Mucosa of rectum (tissue), 2 donors: ENCODE measurements around the gene PRKAG2.
"Not testable (repeated sequence)": the region's sequence is repeated elsewhere in the genome, so short reads cannot be mapped to it uniquely, and the experiment has no call there.

Source experiments
- H3K27ac ChIP-seq, 2 donors: one replicate each; pipeline ENCODE4 v1.7.0; 2013; ENCODE audit warnings: inconsistent platforms in 2 of 2, low read depth in 2 of 2, low read length in 2 of 2
- H3K27me3 ChIP-seq, 2 donors: one replicate each; pipeline ENCODE4 v1.7.0; 2013; ENCODE audit warnings: low read length in 2 of 2; ENCODE audit not compliant: control insufficient read depth in 2 of 2, insufficient read depth in 2 of 2
- H3K36me3 ChIP-seq, 2 donors: one replicate each; pipeline ENCODE4 v1.7.0; 2013; ENCODE audit warnings: low read length in 2 of 2; ENCODE audit not compliant: control insufficient read depth in 2 of 2, insufficient read depth in 2 of 2
- H3K4me1 ChIP-seq, 2 donors: one replicate each; pipeline ENCODE4 v1.7.0; 2013; ENCODE audit warnings: low read length in 2 of 2, mild to moderate bottlenecking in 1 of 2; ENCODE audit not compliant: control insufficient read depth in 2 of 2, insufficient read depth in 2 of 2
- H3K4me3 ChIP-seq, 2 donors: one replicate each; pipeline ENCODE4 v1.7.0; 2013; ENCODE audit warnings: low read length in 2 of 2
- H3K9ac ChIP-seq, 2 donors: one replicate each; pipeline ENCODE4 v1.7.0; 2013; ENCODE audit warnings: low read length in 2 of 2, low read depth in 1 of 2, mild to moderate bottlenecking in 1 of 2
- H3K9me3 ChIP-seq, 2 donors: one replicate each; pipeline ENCODE4 v1.7.0; 2013; ENCODE audit warnings: low read length in 2 of 2; ENCODE audit not compliant: control insufficient read depth in 2 of 2
- donor health status: healthy.
- donor health status: Normal muscosa, but diverticular disease.

Gene PRKAG2

GRCh38 chr7:151829707-151830106, 47.2 kb downstream of the PRKAG2 start:
- Histone ChIP-seq H3K27me3 (no peaks in the 10 kb centered on the region), H3K27ac (no peak overlapping the region), H3K36me3 (no peaks in the 10 kb centered on the region), H3K4me3 (no peak overlapping the region), H3K9ac (no peak overlapping the region), H3K4me1 (no peaks in the 10 kb centered on the region), H3K9me3 (no peaks in the 10 kb centered on the region)

- H3K27ac ChIP-seq = no peak overlapping the region
- H3K27me3 ChIP-seq = no peaks in the 10 kb centered on the region
- H3K9me3 ChIP-seq = no peaks in the 10 kb centered on the region
- no peak overlapping the region for H3K9ac ChIP-seq
- no peak overlapping the region for H3K4me3 ChIP-seq
- peaks cover 0 to 5% of the 10 kb centered on the region in 2 donors for H3K4me1 ChIP-seq
- H3K36me3 ChIP-seq = no peaks in the 10 kb centered on the region
Measured at GRCh38 chr7:151827620-151828019, 49.3 kb downstream of the PRKAG2 start.

GRCh38 chr7:151826316-151826715, 50.6 kb downstream of the PRKAG2 start:
- not testable (repeated sequence) for H3K27me3 ChIP-seq, H3K36me3 ChIP-seq, H3K9me3 ChIP-seq, H3K4me3 ChIP-seq, H3K27ac ChIP-seq, H3K9ac ChIP-seq
- peaks cover 0 to 10% of the 10 kb centered on the region in 2 donors for H3K4me1 ChIP-seq

- Histone ChIP-seq H3K4me3 (no peak overlapping the region), H3K36me3 (no peaks in the 10 kb centered on the region), H3K27ac (no peak overlapping the region), H3K9me3 (no peaks in the 10 kb centered on the region), H3K4me1 (peaks cover 2 to 16% of the 10 kb centered on the region in 2 donors), H3K9ac (no peak overlapping the region), H3K27me3 (no peaks in the 10 kb centered on the region)
Measured at GRCh38 chr7:151825721-151826120, 51.2 kb downstream of the PRKAG2 start.

- Histone ChIP-seq H3K9me3 (no peaks in the 10 kb centered on the region), H3K36me3 (no peaks in the 10 kb centered on the region), H3K4me1 (peaks cover 7 to 27% of the 10 kb centered on the region in 2 donors), H3K27ac (no peak overlapping the region), H3K4me3 (peak overlapping the region in 1 of 2 donors; percentile 1), H3K9ac (no peak overlapping the region), H3K27me3 (no peaks in the 10 kb centered on the region)
Measured at GRCh38 chr7:151824373-151824933, 52.5 kb downstream of the PRKAG2 start.

GRCh38 chr7:151823566-151824372, 53.1 kb downstream of the PRKAG2 start:
- H3K27me3 ChIP-seq = no peaks in the 10 kb centered on the region
- no peaks in the 10 kb centered on the region for H3K9me3 ChIP-seq
- H3K4me3 ChIP-seq = peak overlapping the region in 1 of 2 donors; percentile 1
- H3K9ac ChIP-seq = no peak overlapping the region
- no peak overlapping the region for H3K27ac ChIP-seq
- no peaks in the 10 kb centered on the region for H3K36me3 ChIP-seq
- peaks cover 13 to 32% of the 10 kb centered on the region in 2 donors for H3K4me1 ChIP-seq

- H3K9ac ChIP-seq = no peak overlapping the region
- H3K27ac ChIP-seq = peak overlapping the region in 1 of 2 donors; percentile 13
- H3K4me1 ChIP-seq = peaks cover 13 to 32% of the 10 kb centered on the region in 2 donors
- H3K27me3 ChIP-seq = no peaks in the 10 kb centered on the region
- no peak overlapping the region for H3K4me3 ChIP-seq
- no peaks in the 10 kb centered on the region for H3K9me3 ChIP-seq
- no peaks in the 10 kb centered on the region for H3K36me3 ChIP-seq
Measured at GRCh38 chr7:151822541-151823181, 54.3 kb downstream of the PRKAG2 start.

- Histone ChIP-seq H3K36me3 (no peaks in the 10 kb centered on the region), H3K4me1 (peaks cover 13 to 32% of the 10 kb centered on the region in 2 donors), H3K9me3 (no peaks in the 10 kb centered on the region), H3K4me3 (no peak overlapping the region), H3K27me3 (no peaks in the 10 kb centered on the region), H3K9ac (no peak overlapping the region), H3K27ac (peak overlapping the region in 1 of 2 donors; percentile 13)
Measured at GRCh38 chr7:151821806-151822540, 54.9 kb downstream of the PRKAG2 start.

GRCh38 chr7:151821226-151821625, 55.7 kb downstream of the PRKAG2 start:
- Histone ChIP-seq H3K4me3 (no peak overlapping the region), H3K27ac (no peak overlapping the region), H3K9me3 (no peaks in the 10 kb centered on the region), H3K27me3 (no peaks in the 10 kb centered on the region), H3K4me1 (peaks cover 13 to 32% of the 10 kb centered on the region in 2 donors), H3K9ac (no peak overlapping the region), H3K36me3 (no peaks in the 10 kb centered on the region)
